Testis (tissue), 2 donors: ENCODE measurements around the gene IPO7.

Experiments
- CTCF ChIP-seq, 3 experiments: fragments of 450-650 bp in 2 of 3; fragments of 200-600 bp in 1 of 3; sonication (generic) in 1 of 3; IDR thresholded peaks; one replicate each; pipeline ENCODE4 v1.5.1; 2016 to 2019; ENCODE audit warnings: antibody characterized with exemption in 3 of 3, mild to moderate bottlenecking in 2 of 3, moderate library complexity in 1 of 3
- POLR2A ChIP-seq: fragments of 450-650 bp; IDR thresholded peaks from one replicate; pipeline ENCODE4 v1.6.1; 2017; ENCODE audit warnings: antibody characterized with exemption, mild to moderate bottlenecking, moderate library complexity

DNA sequence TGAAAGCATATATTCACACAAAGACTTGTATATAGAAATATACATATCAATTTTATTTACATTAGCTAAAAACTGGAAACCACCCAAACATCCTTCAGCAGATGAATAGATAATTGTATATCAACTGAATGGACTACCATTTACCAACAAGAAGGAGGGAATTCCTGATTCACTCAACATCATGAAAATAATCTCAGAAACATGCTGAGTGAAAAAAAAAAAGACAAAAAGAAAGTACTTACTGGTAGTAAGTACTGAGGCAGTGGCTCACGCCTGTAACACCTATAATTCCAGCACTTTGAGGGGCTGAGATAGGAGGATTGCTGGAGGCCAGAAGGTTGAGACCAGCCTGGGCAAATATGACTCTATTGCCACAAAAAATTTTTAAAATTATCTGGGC, 7.4 kb upstream of the IPO7 start:
- no peak for TF ChIP-seq CTCF (IDR thresholded peaks at IDR 0.05)
- no peak for TF ChIP-seq POLR2A
